ENCODE results near the gene PI4KA. TPM values are rescaled to one million over a fixed set of nuclear protein-coding genes. Genes with fewer than 3 reads are reported as not detected.
"Not testable (repeated sequence)": the region's sequence is repeated elsewhere in the genome, so short reads cannot be mapped to it uniquely, and the experiment has no call there.

PI4KA gene
- polyA plus RNA-seq, 1 of the 3 experiments (the other 2 are of a cell fraction) = 30.0 TPM

DNA sequence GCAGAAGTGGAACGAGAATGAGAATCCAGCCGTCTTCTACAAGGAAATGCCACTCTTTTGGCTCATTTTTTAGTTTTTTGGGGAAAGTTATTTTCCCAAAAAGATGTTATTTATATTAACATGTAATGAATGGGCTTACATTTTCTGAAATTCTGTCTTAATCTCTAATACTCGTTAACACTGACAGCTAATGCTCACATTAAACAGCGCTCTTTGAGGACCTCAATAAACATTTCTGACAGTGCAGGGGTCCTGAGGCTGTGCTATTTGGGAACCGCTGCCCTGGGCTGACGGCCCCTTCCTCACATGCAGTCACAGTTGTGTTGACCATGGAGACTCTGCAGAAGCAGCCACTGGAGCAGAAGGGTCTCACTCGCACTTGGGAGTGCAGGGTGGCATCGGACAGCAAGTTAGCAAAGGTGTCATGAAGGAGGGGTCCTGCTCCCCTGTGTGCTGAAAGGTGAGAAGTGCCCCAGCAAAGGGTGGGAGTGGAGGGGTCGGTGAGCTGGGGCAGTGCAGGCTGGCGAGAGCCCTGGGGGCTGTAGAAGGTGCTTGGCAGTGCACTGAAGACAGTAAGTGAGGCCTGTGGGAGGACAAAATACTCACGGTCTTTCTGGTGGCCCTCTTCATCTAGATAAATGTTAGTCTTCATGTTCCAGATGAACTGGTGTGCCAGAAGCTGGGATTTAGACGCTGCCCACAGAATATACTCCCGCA lies 137.8 kb downstream of the PI4KA start:
- no peaks in the 10 kb centered on the region for H3F3A ChIP-seq (replicated peaks; ENCODE audit: insufficient read depth)
- H3K79me2 ChIP-seq (ENCODE audit: insufficient read depth) = no peaks in the 10 kb centered on the region
- no peak overlapping the region for H3K9ac ChIP-seq
- DNase-seq = no peak
- H3K4me1 ChIP-seq (ENCODE audit: control insufficient read depth in 1 of 2, insufficient read depth in 2 of 2, low read depth in 1 of 2, low read length in 1 of 2) = no peaks in the 10 kb centered on the region
- H3K4me3 ChIP-seq (ENCODE audit: low read depth in 2 of 2, low read length in 1 of 2) = no peak overlapping the region
- no peaks in the 10 kb centered on the region for H4K20me1 ChIP-seq (ENCODE audit: insufficient read depth)
- H3K27ac ChIP-seq (ENCODE audit: low read depth in 2 of 2, low read length in 1 of 2) = no peak overlapping the region
- H3K36me3 ChIP-seq (replicated peaks in 1 of 2; ENCODE audit: control insufficient read depth in 1 of 2, insufficient read depth in 2 of 2, low read length in 1 of 2) = peaks cover 0 to 4% of the 10 kb centered on the region in 2 experiments
- POLR2A ChIA-PET = no interaction called here
- no peaks in the 10 kb centered on the region for H3K9me3 ChIP-seq
- H2AFZ ChIP-seq (ENCODE audit: low read depth) = no peak overlapping the region
- no peaks in the 10 kb centered on the region for H3K27me3 ChIP-seq (ENCODE audit: insufficient read depth)
- no peak for TF ChIP-seq FOSL2 (IDR thresholded peaks at IDR 0.05; ENCODE audit: borderline replicate concordance, low read depth)
- TF ChIP-seq EP300 (IDR thresholded peaks at IDR 0.05; ENCODE audit: borderline replicate concordance in 1 of 2, low read depth in 1 of 2, low read length in 1 of 2) = no peak
- TF ChIP-seq, protein P1, sequence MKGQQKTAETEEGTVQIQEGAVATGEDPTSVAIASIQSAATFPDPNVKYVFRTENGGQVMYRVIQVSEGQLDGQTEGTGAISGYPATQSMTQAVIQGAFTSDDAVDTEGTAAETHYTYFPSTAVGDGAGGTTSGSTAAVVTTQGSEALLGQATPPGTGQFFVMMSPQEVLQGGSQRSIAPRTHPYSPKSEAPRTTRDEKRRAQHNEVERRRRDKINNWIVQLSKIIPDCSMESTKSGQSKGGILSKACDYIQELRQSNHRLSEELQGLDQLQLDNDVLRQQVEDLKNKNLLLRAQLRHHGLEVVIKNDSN (IDR thresholded peaks at IDR 0.05; ENCODE audit: borderline replicate concordance, low read depth) = no peak
- no peak for TF ChIP-seq MEF2A (IDR thresholded peaks at IDR 0.05; ENCODE audit: borderline replicate concordance, low read depth)
- TF ChIP-seq FOXM1 (IDR thresholded peaks at IDR 0.05; ENCODE audit: low read depth) = no peak
- no peak overlapping the region for H3K4me2 ChIP-seq
- WGBS (ENCODE audit: low lambda C conversion rate) = 97% methylated on average over 10 of the region's 13 CpGs
- H3K9me2 ChIP-seq = no peaks in the 10 kb centered on the region
- CTCF ChIA-PET = interaction anchor here (0.9 kb wide), 1 partner anchor 21 kb away, joined by 3 read pairs; no protein-coding TSS in a partner anchor

DNA sequence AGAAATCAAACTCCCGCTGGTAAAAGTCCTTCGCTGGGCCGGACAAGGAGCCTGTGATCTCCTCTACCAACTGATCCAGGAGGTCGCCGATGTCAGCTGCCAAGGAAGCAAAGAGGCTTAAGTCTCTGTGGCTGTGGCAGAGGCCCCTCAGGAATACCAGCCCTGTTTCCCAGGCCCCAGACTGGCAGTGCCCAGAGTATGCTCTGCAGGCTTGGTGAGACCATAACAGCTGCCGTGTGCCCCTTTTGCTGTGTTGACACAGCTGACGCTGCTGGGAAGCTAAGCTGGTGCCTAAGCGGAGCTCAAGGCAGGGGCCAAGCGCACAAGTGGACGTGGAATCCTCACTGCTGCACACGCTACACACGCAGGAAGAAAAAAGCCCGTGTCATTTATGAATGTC lies 139.9 kb downstream of the PI4KA start:
- H3K9ac ChIP-seq, CTCF ChIA-PET: not testable (repeated sequence)
- WGBS (ENCODE audit: low lambda C conversion rate) = 95% methylated on average over 11 of the region's 13 CpGs

GRCh38 chr22:20717981-20718380 lies 140.6 kb downstream of the PI4KA start:
- H2AFZ ChIP-seq (ENCODE audit: low read depth); H4K20me1 ChIP-seq (ENCODE audit: insufficient read depth); H3K4me2 ChIP-seq; POLR2A ChIA-PET; CTCF ChIA-PET; H3K36me3 ChIP-seq (replicated peaks in 1 of 2; ENCODE audit: control insufficient read depth in 1 of 2, insufficient read depth in 2 of 2, low read length in 1 of 2); H3K4me3 ChIP-seq (ENCODE audit: low read depth in 2 of 2, low read length in 1 of 2); H3K79me2 ChIP-seq (ENCODE audit: insufficient read depth); H3K9ac ChIP-seq; H3K27ac ChIP-seq (ENCODE audit: low read depth in 2 of 2, low read length in 1 of 2); H3K9me2 ChIP-seq; H3K4me1 ChIP-seq (ENCODE audit: control insufficient read depth in 1 of 2, insufficient read depth in 2 of 2, low read depth in 1 of 2, low read length in 1 of 2); DNase-seq; H3K9me3 ChIP-seq; H3K27me3 ChIP-seq (ENCODE audit: insufficient read depth); H3F3A ChIP-seq (replicated peaks; ENCODE audit: insufficient read depth): not testable (repeated sequence)
- 74% methylated on average over 7 of the region's 7 CpGs for WGBS (ENCODE audit: low lambda C conversion rate)

More for the DNA sequence above, 139.9 kb downstream of the PI4KA start:
- H3K9me2 ChIP-seq; H3F3A ChIP-seq (replicated peaks; ENCODE audit: insufficient read depth); H3K36me3 ChIP-seq (replicated peaks in 1 of 2; ENCODE audit: control insufficient read depth in 1 of 2, insufficient read depth in 2 of 2, low read length in 1 of 2); H3K27ac ChIP-seq (ENCODE audit: low read depth in 2 of 2, low read length in 1 of 2); H3K4me3 ChIP-seq (ENCODE audit: low read depth in 2 of 2, low read length in 1 of 2); H2AFZ ChIP-seq (ENCODE audit: low read depth); H3K79me2 ChIP-seq (ENCODE audit: insufficient read depth); DNase-seq; H4K20me1 ChIP-seq (ENCODE audit: insufficient read depth); H3K27me3 ChIP-seq (ENCODE audit: insufficient read depth); H3K9me3 ChIP-seq; POLR2A ChIA-PET; H3K4me1 ChIP-seq (ENCODE audit: control insufficient read depth in 1 of 2, insufficient read depth in 2 of 2, low read depth in 1 of 2, low read length in 1 of 2); H3K4me2 ChIP-seq: not testable (repeated sequence)

DNA sequence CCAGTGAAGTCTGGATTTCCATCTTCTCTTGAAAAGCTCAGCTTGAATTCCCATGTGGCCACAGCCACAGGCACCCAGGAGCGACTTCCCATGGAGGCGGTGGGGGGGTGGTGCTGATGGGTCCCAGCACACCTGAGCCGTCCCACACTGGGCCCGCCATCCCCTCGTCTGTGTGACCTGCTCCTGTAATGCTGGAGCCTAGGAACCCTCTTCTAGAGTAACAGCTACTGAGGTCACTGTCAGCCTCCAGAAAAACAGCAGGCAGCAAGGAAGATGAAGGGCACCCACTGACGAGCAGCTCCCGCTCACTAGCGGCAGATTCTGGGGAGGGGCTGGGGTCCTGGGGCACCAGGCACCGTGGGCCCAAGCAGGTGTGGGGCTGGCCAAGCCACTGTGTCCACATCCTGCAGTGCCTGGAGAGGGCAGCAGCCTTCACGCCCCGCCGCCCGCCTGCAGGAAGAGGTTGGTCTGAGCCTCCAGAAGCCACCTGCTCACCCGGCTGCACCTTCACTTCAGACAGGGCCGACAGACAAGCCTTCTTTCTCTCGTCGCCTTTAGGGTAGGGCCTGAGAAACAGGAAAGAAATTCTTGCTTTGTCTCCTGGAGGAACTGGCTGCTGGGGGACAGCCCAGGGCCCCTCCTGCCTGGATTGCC lies 141.3 kb downstream of the PI4KA start:
- CTCF ChIA-PET = not testable (repeated sequence)

GRCh38 chr22:20713116-20713515 lies 145.5 kb downstream of the PI4KA start:
- WGBS (ENCODE audit: low lambda C conversion rate) = 100% methylated on average over 5 of the region's 13 CpGs
- H3F3A ChIP-seq (replicated peaks; ENCODE audit: insufficient read depth); H3K9ac ChIP-seq; CTCF ChIA-PET; H3K36me3 ChIP-seq (replicated peaks in 1 of 2; ENCODE audit: control insufficient read depth in 1 of 2, insufficient read depth in 2 of 2, low read length in 1 of 2); H3K9me2 ChIP-seq; POLR2A ChIA-PET; H3K27me3 ChIP-seq (ENCODE audit: insufficient read depth); H4K20me1 ChIP-seq (ENCODE audit: insufficient read depth); H3K4me2 ChIP-seq; H3K4me3 ChIP-seq (ENCODE audit: low read depth in 2 of 2, low read length in 1 of 2); H2AFZ ChIP-seq (ENCODE audit: low read depth); DNase-seq; H3K9me3 ChIP-seq; H3K27ac ChIP-seq (ENCODE audit: low read depth in 2 of 2, low read length in 1 of 2); H3K4me1 ChIP-seq (ENCODE audit: control insufficient read depth in 1 of 2, insufficient read depth in 2 of 2, low read depth in 1 of 2, low read length in 1 of 2); H3K79me2 ChIP-seq (ENCODE audit: insufficient read depth): not testable (repeated sequence)

More for the DNA sequence above, 141.3 kb downstream of the PI4KA start:
- H3K9me3 ChIP-seq; H3K4me1 ChIP-seq (ENCODE audit: control insufficient read depth in 1 of 2, insufficient read depth in 2 of 2, low read depth in 1 of 2, low read length in 1 of 2); H3K4me3 ChIP-seq (ENCODE audit: low read depth in 2 of 2, low read length in 1 of 2); H2AFZ ChIP-seq (ENCODE audit: low read depth); H3K36me3 ChIP-seq (replicated peaks in 1 of 2; ENCODE audit: control insufficient read depth in 1 of 2, insufficient read depth in 2 of 2, low read length in 1 of 2); DNase-seq; H4K20me1 ChIP-seq (ENCODE audit: insufficient read depth); POLR2A ChIA-PET; H3K9me2 ChIP-seq; H3F3A ChIP-seq (replicated peaks; ENCODE audit: insufficient read depth); H3K27me3 ChIP-seq (ENCODE audit: insufficient read depth); H3K4me2 ChIP-seq; H3K9ac ChIP-seq; H3K27ac ChIP-seq (ENCODE audit: low read depth in 2 of 2, low read length in 1 of 2); H3K79me2 ChIP-seq (ENCODE audit: insufficient read depth): not testable (repeated sequence)
- 95% methylated on average over 4 of the region's 17 CpGs for WGBS (ENCODE audit: low lambda C conversion rate)

All from SK-N-SH (cell line).